ENCODE data around the gene MRPS2.

- TF ChIP-seq CTCF (IDR thresholded peaks at IDR 0.05) (no peak), EZH2 (IDR thresholded peaks at IDR 0.05) (no peak), EZH2phosphoT487 (IDR thresholded peaks at IDR 0.05) (no peak)
Observed at GRCh38 chr9:135552021-135552697, 51.7 kb downstream of the MRPS2 start.

Measured in neural progenitor cell (in vitro differentiated cells).